OCI-M1 (cell line): ENCODE results near the gene GDPD4.
A peak's percentile ranks its signal among the peaks of the same experiment; 100 is the strongest.

Experiments
- DNase-seq: peaks from one replicate; lab custom pipeline; 2025; lab: John Stamatoyannopoulos, UW

Gene GDPD4

GRCh38 chr11:77294040-77294439, 7.4 kb downstream of the GDPD4 start:
- DNase-seq: no peak

GRCh38 chr11:77289737-77290136, 11.7 kb downstream of the GDPD4 start:
- no peak for DNase-seq

GRCh38 chr11:77287615-77288273, 13.7 kb downstream of the GDPD4 start:
- no peak for DNase-seq

- no peak for DNase-seq
Observed at GRCh38 chr11:77287136-77287535, 14.3 kb downstream of the GDPD4 start.

- no peak for DNase-seq
Observed at GRCh38 chr11:77284476-77285468, 16.7 kb downstream of the GDPD4 start.

GRCh38 chr11:77283101-77283500, 18.4 kb downstream of the GDPD4 start:
- DNase-seq: no peak

- peak; percentile 85 for DNase-seq
Observed at GRCh38 chr11:77278595-77279506, 22.6 kb downstream of the GDPD4 start.

- DNase-seq: peak; percentile 54
Observed at GRCh38 chr11:77276271-77276670, 25.2 kb downstream of the GDPD4 start.

GRCh38 chr11:77270921-77271320, 30.6 kb downstream of the GDPD4 start:
- DNase-seq: no peak

- no peak for DNase-seq
Observed at GRCh38 chr11:77269484-77270123, 31.9 kb downstream of the GDPD4 start.

- no peak for DNase-seq
Observed at GRCh38 chr11:77267962-77268361, 33.5 kb downstream of the GDPD4 start.

GRCh38 chr11:77266766-77267165, 34.7 kb downstream of the GDPD4 start:
- DNase-seq: no peak

GRCh38 chr11:77262803-77263202, 38.7 kb downstream of the GDPD4 start:
- DNase-seq: no peak

- no peak for DNase-seq
Observed at GRCh38 chr11:77259641-77260040, 41.8 kb downstream of the GDPD4 start.

- no peak for DNase-seq
Observed at GRCh38 chr11:77253690-77254089, 47.8 kb downstream of the GDPD4 start.

GRCh38 chr11:77252555-77253270, 48.8 kb downstream of the GDPD4 start:
- no peak for DNase-seq

- peak; percentile 81 for DNase-seq
Observed at GRCh38 chr11:77250881-77251640, 50.4 kb downstream of the GDPD4 start.

GRCh38 chr11:77249427-77249826, 52.1 kb downstream of the GDPD4 start:
- DNase-seq: no peak

GRCh38 chr11:77244277-77245027, 57.0 kb downstream of the GDPD4 start:
- no peak for DNase-seq
